Tibial nerve (tissue), 4 donors: ENCODE results near the gene ARID1B.

ENCODE experiments used
- CTCF ChIP-seq, 5 experiments: fragments of 200-600 bp in 3 of 5; fragments of 450-650 bp in 2 of 5; sonication (generic) in 3 of 5; IDR thresholded peaks; one replicate each; pipeline ENCODE4 v1.5.1; 2016 to 2019; ENCODE audit warnings: antibody characterized with exemption in 5 of 5, mild to moderate bottlenecking in 3 of 5, moderate library complexity in 2 of 5
- EP300 ChIP-seq, 2 donors: sonication (generic); formaldehyde crosslinking; IDR thresholded peaks; one replicate each; pipeline ENCODE4 v1.6.1; 2017; ENCODE audit warnings: antibody characterized with exemption in 2 of 2, mild to moderate bottlenecking in 1 of 2

GRCh38 chr6:157216570-157216969 lies 439.4 kb downstream of the ARID1B start:
- TF ChIP-seq CTCF (IDR thresholded peaks at IDR 0.05): no peak
- TF ChIP-seq EP300 (IDR thresholded peaks at IDR 0.05): no peak
